ENCODE results near the gene PCDH15.

PCDH15 gene

GRCh38 chr10:53808677-53809372, 992.2 kb downstream of the PCDH15 start:
- no peak for TF ChIP-seq CTCF (conservative IDR thresholded peaks at IDR 0.05; ENCODE audit: low read depth, low read length)
- no peak overlapping the region for H3K4me3 ChIP-seq (ENCODE audit: low read depth, low read length)
- no peak for DNase-seq (ENCODE audit: low read depth)

GRCh38 chr10:53786236-53786900, 1014.7 kb downstream of the PCDH15 start:
- DNase-seq (ENCODE audit: low read depth) = no peak
- no peak for TF ChIP-seq CTCF (conservative IDR thresholded peaks at IDR 0.05; ENCODE audit: low read depth, low read length)
- H3K4me3 ChIP-seq (ENCODE audit: low read depth, low read length) = no peak overlapping the region

GRCh38 chr10:53771701-53772100, 1029.3 kb downstream of the PCDH15 start:
- DNase-seq (ENCODE audit: low read depth) = no peak
- H3K4me3 ChIP-seq (ENCODE audit: low read depth, low read length) = no peak overlapping the region

GRCh38 chr10:53770903-53771302, 1030.1 kb downstream of the PCDH15 start:
- no peak for DNase-seq (ENCODE audit: low read depth)
- H3K4me3 ChIP-seq (ENCODE audit: low read depth, low read length) = no peak overlapping the region
- no peak for TF ChIP-seq CTCF (conservative IDR thresholded peaks at IDR 0.05; ENCODE audit: low read depth, low read length)

More at GRCh38 chr10:53771701-53772100, 1029.3 kb downstream of the PCDH15 start:
- no peak for TF ChIP-seq CTCF (conservative IDR thresholded peaks at IDR 0.05; ENCODE audit: low read depth, low read length)

- no peak for TF ChIP-seq CTCF (conservative IDR thresholded peaks at IDR 0.05; ENCODE audit: low read depth, low read length)
- DNase-seq (ENCODE audit: low read depth) = no peak
- H3K4me3 ChIP-seq (ENCODE audit: low read depth, low read length) = no peak overlapping the region
These were observed 1035.7 kb downstream of the PCDH15 start for GRCh38 chr10:53765311-53765710.

GRCh38 chr10:53754596-53755250, 1046.3 kb downstream of the PCDH15 start:
- H3K4me3 ChIP-seq (ENCODE audit: low read depth, low read length) = no peak overlapping the region
- no peak for DNase-seq (ENCODE audit: low read depth)
- no peak for TF ChIP-seq CTCF (conservative IDR thresholded peaks at IDR 0.05; ENCODE audit: low read depth, low read length)
